ENCODE data around the gene HOXA6. TPM values are rescaled to one million over a fixed set of nuclear protein-coding genes. Genes with fewer than 3 reads are reported as not detected.

HOXA6 gene
- polyA plus RNA-seq, 2 donors = 0.19 to 0.69 TPM

DNA sequence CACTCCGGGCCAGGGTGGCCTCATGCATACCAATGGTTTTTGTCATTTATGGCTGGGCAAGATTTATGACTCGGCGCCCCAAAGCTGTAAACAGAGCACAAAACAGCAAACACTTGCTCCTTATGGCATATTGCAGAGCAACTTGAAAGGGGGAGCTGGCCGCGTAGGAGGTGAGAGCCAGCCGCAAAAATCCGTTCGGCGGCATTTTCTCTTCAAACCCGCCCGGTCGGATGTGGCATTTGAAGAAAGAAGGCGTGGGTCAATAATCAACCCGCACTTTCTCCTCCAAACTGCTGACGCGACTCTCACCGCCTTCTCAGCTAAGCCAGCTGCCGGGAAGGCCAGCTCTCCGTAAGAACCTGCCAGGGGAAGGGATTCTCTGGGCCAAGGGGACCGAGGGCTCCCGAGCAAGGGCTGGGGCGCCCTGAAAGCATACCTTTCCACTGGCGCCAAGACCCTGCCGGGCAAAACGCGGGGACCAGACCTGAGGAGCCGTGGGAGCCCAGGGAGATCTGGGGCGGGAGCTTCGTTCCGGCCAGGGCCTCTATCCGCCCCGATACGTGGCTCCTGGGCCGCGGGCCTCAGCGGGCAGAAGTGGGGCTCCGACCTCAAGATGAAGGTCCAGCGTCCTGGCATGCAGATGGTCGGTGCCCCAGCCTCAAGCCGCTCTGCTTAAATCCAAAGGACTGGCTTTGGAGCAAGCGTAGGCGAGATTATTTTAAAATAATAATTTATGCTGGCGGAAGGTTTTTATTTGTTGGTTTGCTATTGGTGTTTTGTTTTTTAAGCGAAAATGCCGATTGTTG is 32.1 kb downstream of the HOXA6 start:
- Histone ChIP-seq H3K27me3 (ENCODE audit: control insufficient read depth in 1 of 2, insufficient read depth in 2 of 2, low read length in 2 of 2) (no peaks in the 10 kb centered on the region), H3K36me3 (ENCODE audit: control insufficient read depth in 2 of 2, insufficient read depth in 2 of 2, low read length in 1 of 2) (no peaks in the 10 kb centered on the region), H3K4me1 (ENCODE audit: control insufficient read depth in 2 of 2, insufficient read depth in 2 of 2, low read length in 1 of 2) (peaks cover 0 to 2% of the 10 kb centered on the region in 2 donors), H3K4me3 (ENCODE audit: low read depth in 1 of 2, low read length in 2 of 2) (peak overlapping the region; percentile 64 to 77), H3K27ac (ENCODE audit: low read depth in 2 of 2, low read length in 1 of 2) (peak overlapping the region; percentile 91 to 97), H3K9me3 (ENCODE audit: control insufficient read depth in 2 of 2, insufficient read depth in 1 of 2, low read depth in 1 of 2, low read length in 1 of 2) (no peaks in the 10 kb centered on the region)
- WGBS, 2 donors = 22% methylated on average over 45 of the region's 45 CpGs

DNA sequence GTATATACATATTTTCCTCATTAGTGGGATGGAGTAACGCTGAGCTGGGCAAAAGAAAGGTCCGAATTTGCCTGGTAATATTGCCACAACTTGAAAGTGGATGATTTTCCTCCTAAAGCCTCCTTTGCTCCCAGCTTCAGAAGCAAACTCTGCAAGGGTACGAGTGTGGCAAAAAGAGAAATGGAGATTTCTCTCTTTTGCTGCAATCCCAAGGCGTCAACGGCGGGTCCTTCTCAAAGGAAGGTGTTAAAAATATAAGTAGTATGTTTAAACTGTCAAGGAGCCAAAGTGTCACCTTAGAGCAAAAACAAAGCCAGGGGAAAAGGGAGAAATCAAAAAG is 32.7 kb downstream of the HOXA6 start:
- Histone ChIP-seq H3K27ac (ENCODE audit: low read depth in 2 of 2, low read length in 1 of 2) (peak overlapping the region; percentile 91 to 97), H3K9me3 (ENCODE audit: control insufficient read depth in 2 of 2, insufficient read depth in 1 of 2, low read depth in 1 of 2, low read length in 1 of 2) (no peaks in the 10 kb centered on the region), H3K4me1 (ENCODE audit: control insufficient read depth in 2 of 2, insufficient read depth in 2 of 2, low read length in 1 of 2) (peaks cover 2 to 3% of the 10 kb centered on the region in 2 donors), H3K36me3 (ENCODE audit: control insufficient read depth in 2 of 2, insufficient read depth in 2 of 2, low read length in 1 of 2) (no peaks in the 10 kb centered on the region), H3K27me3 (ENCODE audit: control insufficient read depth in 1 of 2, insufficient read depth in 2 of 2, low read length in 2 of 2) (no peaks in the 10 kb centered on the region), H3K4me3 (ENCODE audit: low read depth in 1 of 2, low read length in 2 of 2) (peak overlapping the region; percentile 64 to 77)
- 23 to 32% methylated on average over 6 of the region's 6 CpGs for WGBS, 2 donors

DNA sequence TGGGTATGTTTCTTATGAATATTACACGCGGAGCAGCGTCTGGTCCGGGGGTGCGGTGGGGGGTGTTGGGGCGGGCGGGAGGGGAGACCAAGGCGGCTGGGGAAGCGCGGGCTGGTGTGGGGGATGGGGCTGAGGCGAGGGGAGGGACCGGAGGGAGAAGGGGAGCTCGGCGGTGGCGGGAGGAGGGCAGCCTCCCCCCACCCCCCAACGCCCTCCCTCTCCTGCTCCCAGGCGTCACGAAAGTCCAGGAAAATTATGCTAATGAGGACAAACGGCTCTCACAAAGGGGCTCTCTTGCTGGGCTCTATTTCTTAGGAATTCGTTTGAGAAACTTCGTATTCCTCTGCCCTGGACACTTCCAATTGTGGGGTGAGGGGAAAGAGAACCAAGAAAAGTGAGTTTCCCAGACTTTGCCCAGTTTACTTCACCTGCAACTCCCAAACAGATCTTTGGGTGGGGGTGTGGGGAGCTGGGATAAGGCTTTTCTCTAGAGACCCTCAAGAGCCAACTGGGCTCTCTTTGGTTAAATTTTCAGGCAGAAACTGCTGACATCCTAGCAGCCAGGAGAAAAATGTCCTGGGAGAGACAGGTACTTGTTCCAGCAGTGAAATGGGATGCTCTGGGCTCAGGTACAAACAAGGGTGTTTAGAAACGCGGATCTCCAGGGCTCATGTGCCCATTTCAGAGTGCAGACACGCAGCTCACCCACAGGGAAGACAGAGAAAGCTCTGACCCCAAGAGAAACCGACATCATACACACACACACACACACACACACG is 33.4 kb downstream of the HOXA6 start:
- peak overlapping the region; percentile 99 for H3K27ac ChIP-seq (ENCODE audit: low read depth in 2 of 2, low read length in 1 of 2)
- peak overlapping the region; percentile 72 to 77 for H3K4me3 ChIP-seq (ENCODE audit: low read depth in 1 of 2, low read length in 2 of 2)
- no peaks in the 10 kb centered on the region for H3K27me3 ChIP-seq (ENCODE audit: control insufficient read depth in 1 of 2, insufficient read depth in 2 of 2, low read length in 2 of 2)
- H3K4me1 ChIP-seq (ENCODE audit: control insufficient read depth in 2 of 2, insufficient read depth in 2 of 2, low read length in 1 of 2) = peaks cover 2 to 8% of the 10 kb centered on the region in 2 donors
- no peaks in the 10 kb centered on the region for H3K9me3 ChIP-seq (ENCODE audit: control insufficient read depth in 2 of 2, insufficient read depth in 1 of 2, low read depth in 1 of 2, low read length in 1 of 2)
- 20 to 22% methylated on average over 23 to 25 of the region's 26 CpGs for WGBS, 2 donors
- H3K36me3 ChIP-seq (ENCODE audit: control insufficient read depth in 2 of 2, insufficient read depth in 2 of 2, low read length in 1 of 2) = no peaks in the 10 kb centered on the region

DNA sequence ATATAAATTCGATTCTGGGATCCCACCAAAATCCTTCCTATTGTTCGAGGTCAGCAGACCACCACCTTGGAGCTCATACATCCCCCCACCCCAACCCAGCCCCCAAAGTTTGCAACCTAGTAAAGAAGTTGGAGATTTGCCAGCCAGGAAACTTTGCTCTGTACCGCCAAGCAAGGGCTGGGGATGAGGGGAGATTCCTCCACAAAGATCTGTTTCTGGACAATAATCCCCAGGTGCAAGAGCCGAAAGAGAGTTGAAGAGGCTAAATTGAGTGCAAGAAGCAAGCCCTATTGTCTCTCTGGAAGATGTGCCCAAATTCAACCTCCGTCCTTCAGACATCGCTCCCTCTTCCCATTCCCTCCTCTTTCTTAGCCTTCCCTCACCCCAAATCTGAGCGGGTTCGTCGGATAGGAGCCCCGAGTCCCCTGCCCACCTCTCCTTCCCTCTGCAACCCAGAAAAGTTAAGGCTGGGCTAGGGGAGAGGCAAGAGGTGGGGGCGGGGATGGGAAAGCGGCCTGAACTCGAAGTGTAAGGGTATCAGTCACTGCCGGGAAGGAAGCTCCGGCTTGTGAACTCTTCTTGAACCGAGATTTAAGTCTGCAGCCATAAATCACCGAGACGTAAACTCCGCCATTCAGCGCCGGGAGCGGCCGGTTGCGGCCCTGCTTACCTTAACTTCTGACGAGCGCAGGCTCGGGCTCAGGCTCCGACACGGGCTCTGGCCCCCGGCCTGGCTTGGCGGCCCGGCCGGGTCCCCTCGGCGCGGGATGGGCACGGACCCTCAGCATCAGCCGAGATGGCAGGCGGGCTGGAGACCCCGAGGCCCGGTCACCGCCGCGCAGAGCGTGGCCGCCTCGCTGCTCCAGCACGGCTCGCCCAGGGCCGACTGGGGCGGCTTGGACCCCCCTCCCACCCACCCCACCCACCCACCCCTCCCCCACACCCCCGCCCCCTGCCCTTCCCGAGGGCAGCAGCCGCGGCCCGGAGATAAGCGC is 34.3 kb downstream of the HOXA6 start:
- Histone ChIP-seq H3K36me3 (ENCODE audit: control insufficient read depth in 2 of 2, insufficient read depth in 2 of 2, low read length in 1 of 2) (no peaks in the 10 kb centered on the region), H3K4me1 (ENCODE audit: control insufficient read depth in 2 of 2, insufficient read depth in 2 of 2, low read length in 1 of 2) (peaks cover 0 to 8% of the 10 kb centered on the region in 2 donors), H3K27ac (ENCODE audit: low read depth in 2 of 2, low read length in 1 of 2) (peak overlapping the region; percentile 99), H3K4me3 (ENCODE audit: low read depth in 1 of 2, low read length in 2 of 2) (peak overlapping the region; percentile 72 to 77), H3K27me3 (ENCODE audit: control insufficient read depth in 1 of 2, insufficient read depth in 2 of 2, low read length in 2 of 2) (no peaks in the 10 kb centered on the region), H3K9me3 (ENCODE audit: control insufficient read depth in 2 of 2, insufficient read depth in 1 of 2, low read depth in 1 of 2, low read length in 1 of 2) (no peaks in the 10 kb centered on the region)
- 20 to 23% methylated on average over 39 to 57 of the region's 57 CpGs for WGBS, 2 donors

DNA sequence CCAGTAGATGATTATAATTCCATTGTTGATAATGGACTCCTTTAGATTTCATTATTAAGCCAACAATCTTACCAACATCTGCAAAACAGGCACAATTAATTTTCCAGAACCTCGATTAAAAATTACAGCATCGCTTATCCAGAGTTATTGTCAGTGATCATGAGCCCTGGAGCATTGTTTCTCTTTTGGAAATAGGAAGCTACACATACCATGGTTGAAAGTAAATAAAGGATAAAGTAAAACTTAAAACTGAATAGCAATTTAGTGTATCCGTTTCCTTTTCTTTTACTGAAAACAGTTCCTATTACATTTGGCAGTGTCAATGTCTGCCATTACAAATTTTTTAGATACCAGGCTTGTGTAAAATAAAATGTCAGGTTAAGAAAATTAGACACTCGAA is 35.2 kb downstream of the HOXA6 start:
- WGBS, 2 donors = 20 to 31% methylated on average over 4 of the region's 4 CpGs
- H3K27me3 ChIP-seq (ENCODE audit: control insufficient read depth in 1 of 2, insufficient read depth in 2 of 2, low read length in 2 of 2) = no peaks in the 10 kb centered on the region
- peaks cover 0 to 8% of the 10 kb centered on the region in 2 donors for H3K4me1 ChIP-seq (ENCODE audit: control insufficient read depth in 2 of 2, insufficient read depth in 2 of 2, low read length in 1 of 2)
- peak overlapping the region in 1 of 2 donors; percentile 77 for H3K4me3 ChIP-seq (ENCODE audit: low read depth in 1 of 2, low read length in 2 of 2)
- peak overlapping the region in 1 of 2 donors; percentile 26 for H3K27ac ChIP-seq (ENCODE audit: low read depth in 2 of 2, low read length in 1 of 2)
- H3K36me3 ChIP-seq (ENCODE audit: control insufficient read depth in 2 of 2, insufficient read depth in 2 of 2, low read length in 1 of 2) = no peaks in the 10 kb centered on the region
- H3K9me3 ChIP-seq (ENCODE audit: control insufficient read depth in 2 of 2, insufficient read depth in 1 of 2, low read depth in 1 of 2, low read length in 1 of 2) = no peaks in the 10 kb centered on the region

DNA sequence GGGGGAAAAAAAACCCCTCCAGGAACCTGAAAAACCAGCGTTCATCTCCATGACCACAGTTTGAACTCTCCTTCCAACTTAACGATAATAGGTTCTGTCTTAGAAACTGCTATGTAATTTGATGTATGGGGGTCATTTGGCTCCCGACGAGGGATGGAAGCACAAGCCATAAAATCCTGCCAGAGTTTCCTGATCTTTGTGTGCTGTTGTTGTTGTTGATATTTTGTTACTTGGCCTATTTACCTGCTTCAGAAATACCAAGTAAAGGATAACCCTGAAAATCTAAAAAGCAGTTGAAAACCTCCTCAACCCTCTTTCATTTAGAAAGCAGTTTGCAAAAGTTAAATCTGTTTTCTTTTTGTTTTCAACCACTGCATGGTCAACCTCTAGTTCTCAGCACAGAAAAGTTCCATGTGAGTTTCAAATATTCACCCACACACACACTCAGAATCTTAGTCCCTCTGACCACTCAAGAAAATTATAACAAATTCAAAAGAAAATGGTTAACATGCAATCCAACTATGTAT is 35.8 kb downstream of the HOXA6 start:
- H3K4me1 ChIP-seq (ENCODE audit: control insufficient read depth in 2 of 2, insufficient read depth in 2 of 2, low read length in 1 of 2) = peaks cover 0 to 8% of the 10 kb centered on the region in 2 donors
- no peaks in the 10 kb centered on the region for H3K27me3 ChIP-seq (ENCODE audit: control insufficient read depth in 1 of 2, insufficient read depth in 2 of 2, low read length in 2 of 2)
- H3K4me3 ChIP-seq (ENCODE audit: low read depth in 1 of 2, low read length in 2 of 2) = peak overlapping the region in 1 of 2 donors; percentile 24
- WGBS, 2 donors = 12 to 34% methylated on average over 4 of the region's 4 CpGs
- H3K9me3 ChIP-seq (ENCODE audit: control insufficient read depth in 2 of 2, insufficient read depth in 1 of 2, low read depth in 1 of 2, low read length in 1 of 2) = no peaks in the 10 kb centered on the region
- H3K27ac ChIP-seq (ENCODE audit: low read depth in 2 of 2, low read length in 1 of 2) = peak overlapping the region; percentile 96 to 97
- no peaks in the 10 kb centered on the region for H3K36me3 ChIP-seq (ENCODE audit: control insufficient read depth in 2 of 2, insufficient read depth in 2 of 2, low read length in 1 of 2)

DNA sequence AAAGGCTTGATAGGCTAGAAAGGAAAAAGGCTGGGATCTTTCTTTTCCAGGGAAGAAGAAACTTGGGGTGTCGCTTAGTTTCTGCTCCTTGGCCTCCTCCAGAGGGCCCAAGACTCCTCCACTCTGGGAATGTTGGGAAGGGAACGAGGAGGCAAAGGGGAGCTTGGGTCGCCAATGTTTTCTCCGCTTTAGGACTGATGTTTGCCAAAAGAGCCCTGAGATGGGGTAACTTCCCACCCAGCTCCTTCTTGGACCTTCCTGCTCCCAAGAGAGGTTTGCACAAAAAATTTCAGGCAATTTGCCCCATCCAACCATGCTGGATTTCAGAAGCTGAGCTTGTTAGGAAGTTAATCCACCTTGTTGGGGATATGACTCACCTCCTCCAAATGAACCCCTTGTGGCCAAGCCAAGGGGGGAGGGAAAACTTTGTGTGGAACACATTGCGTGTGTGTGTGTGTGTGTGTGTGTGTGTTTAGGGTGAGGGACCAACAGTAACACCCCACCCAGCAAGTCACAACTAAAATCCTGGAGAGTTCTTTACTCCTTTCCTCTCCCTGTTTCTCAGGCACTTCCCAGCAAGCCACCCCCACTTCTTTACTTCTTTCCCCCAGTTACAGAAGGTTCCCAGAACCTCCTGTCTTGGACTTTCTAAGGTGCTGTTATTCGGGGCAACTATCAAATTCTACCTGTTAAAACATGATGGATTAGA is 36.4 kb downstream of the HOXA6 start:
- Histone ChIP-seq H3K9me3 (ENCODE audit: control insufficient read depth in 2 of 2, insufficient read depth in 1 of 2, low read depth in 1 of 2, low read length in 1 of 2) (no peaks in the 10 kb centered on the region), H3K27me3 (ENCODE audit: control insufficient read depth in 1 of 2, insufficient read depth in 2 of 2, low read length in 2 of 2) (no peaks in the 10 kb centered on the region), H3K4me3 (ENCODE audit: low read depth in 1 of 2, low read length in 2 of 2) (peak overlapping the region in 1 of 2 donors; percentile 44), H3K4me1 (ENCODE audit: control insufficient read depth in 2 of 2, insufficient read depth in 2 of 2, low read length in 1 of 2) (peaks cover 0 to 8% of the 10 kb centered on the region in 2 donors), H3K27ac (ENCODE audit: low read depth in 2 of 2, low read length in 1 of 2) (peak overlapping the region; percentile 96 to 97), H3K36me3 (ENCODE audit: control insufficient read depth in 2 of 2, insufficient read depth in 2 of 2, low read length in 1 of 2) (no peaks in the 10 kb centered on the region)
- 18 to 34% methylated on average over 6 of the region's 6 CpGs for WGBS, 2 donors

DNA sequence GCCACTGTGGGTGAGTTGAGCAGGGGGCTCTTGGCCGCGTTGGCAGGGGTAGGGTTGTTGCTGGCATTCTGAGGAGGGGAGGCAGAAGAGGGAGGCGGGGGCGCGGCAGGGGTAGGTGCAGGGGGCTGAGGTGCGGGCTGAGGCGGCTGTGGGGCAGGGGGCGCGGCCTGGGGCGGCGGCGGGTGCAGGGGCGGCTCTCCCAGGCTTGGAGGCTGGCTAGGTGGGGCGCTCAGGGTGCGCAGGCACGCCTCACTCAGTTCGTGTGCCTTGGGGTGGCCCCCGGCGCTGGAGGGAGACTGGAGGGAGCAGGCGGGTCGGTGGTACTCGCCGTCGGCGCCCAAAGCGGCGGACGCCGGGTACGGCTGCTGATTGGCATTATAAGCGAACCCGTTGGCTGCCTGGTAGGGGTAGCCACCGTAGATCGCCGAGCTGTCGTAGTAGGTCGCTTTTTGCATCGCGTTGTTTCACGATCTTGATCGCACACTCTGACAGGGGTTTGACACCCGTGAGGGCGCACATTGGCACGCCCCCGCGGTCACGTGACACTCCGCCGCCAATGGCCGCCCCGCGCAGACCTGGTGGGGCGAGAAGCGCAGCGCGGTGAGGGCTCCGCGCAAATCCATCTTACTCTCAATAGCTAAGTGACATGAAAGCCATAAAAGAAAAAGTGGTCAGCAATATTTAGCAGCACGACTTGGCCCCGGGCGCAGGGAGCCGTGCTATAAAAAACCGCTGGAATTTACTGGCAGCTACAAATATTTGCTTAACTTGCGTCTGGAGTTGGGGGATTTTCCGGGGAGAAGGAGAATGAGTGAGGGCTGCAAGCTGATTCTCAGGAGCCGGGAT is 37.2 kb downstream of the HOXA6 start:
- Histone ChIP-seq H3K27me3 (ENCODE audit: control insufficient read depth in 1 of 2, insufficient read depth in 2 of 2, low read length in 2 of 2) (no peaks in the 10 kb centered on the region), H3K27ac (ENCODE audit: low read depth in 2 of 2, low read length in 1 of 2) (peak overlapping the region; percentile 96 to 97), H3K4me3 (ENCODE audit: low read depth in 1 of 2, low read length in 2 of 2) (peak overlapping the region; percentile 35 to 44), H3K36me3 (ENCODE audit: control insufficient read depth in 2 of 2, insufficient read depth in 2 of 2, low read length in 1 of 2) (no peaks in the 10 kb centered on the region), H3K4me1 (ENCODE audit: control insufficient read depth in 2 of 2, insufficient read depth in 2 of 2, low read length in 1 of 2) (peaks cover 0 to 8% of the 10 kb centered on the region in 2 donors), H3K9me3 (ENCODE audit: control insufficient read depth in 2 of 2, insufficient read depth in 1 of 2, low read depth in 1 of 2, low read length in 1 of 2) (no peaks in the 10 kb centered on the region)
- 32% methylated on average over 53 to 66 of the region's 66 CpGs for WGBS, 2 donors

All from esophagus (tissue), 2 donors.